Fibroblast of peridontal ligament (primary cell): Measurements from ENCODE around the gene CPSF4L.
"Not testable (repeated sequence)": the region's sequence is repeated elsewhere in the genome, so short reads cannot be mapped to it uniquely, and the experiment has no call there.

Experiments used
- DNase-seq: peaks from one replicate; pipeline ENCODE4 v3.0.0-alpha.2; 2010; ENCODE audit errors: extremely low read depth

Gene CPSF4L

GRCh38 chr17:73268582-73269328 is 7.1 kb upstream of the CPSF4L start:
- DNase-seq, result no peak

- DNase-seq, result no peak
Observed at GRCh38 chr17:73267648-73268537, 6.2 kb upstream of the CPSF4L start.

GRCh38 chr17:73266796-73267195 is 5.1 kb upstream of the CPSF4L start:
- no peak for DNase-seq

GRCh38 chr17:73265646-73266640 is 4.3 kb upstream of the CPSF4L start:
- DNase-seq, result no peak

GRCh38 chr17:73264448-73264847 is 2.8 kb upstream of the CPSF4L start:
- DNase-seq, result not testable (repeated sequence)

GRCh38 chr17:73262676-73263642 is 1.3 kb upstream of the CPSF4L start:
- DNase-seq, result peak; percentile 10

GRCh38 chr17:73261952-73262675 is 434 bp upstream of the CPSF4L start:
- no peak for DNase-seq

- no peak for DNase-seq
Observed at GRCh38 chr17:73257516-73257915, 4.2 kb downstream of the CPSF4L start.

- no peak for DNase-seq
Observed at GRCh38 chr17:73256220-73256619, 5.5 kb downstream of the CPSF4L start.

GRCh38 chr17:73255671-73256181 is 6.0 kb downstream of the CPSF4L start:
- DNase-seq, result peak; percentile 41

GRCh38 chr17:73251871-73252270 is 9.8 kb downstream of the CPSF4L start:
- DNase-seq, result no peak

- no peak for DNase-seq
Observed at GRCh38 chr17:73250851-73251640, 10.6 kb downstream of the CPSF4L start.

- DNase-seq, result no peak
Observed at GRCh38 chr17:73249700-73250099, 12.0 kb downstream of the CPSF4L start.

GRCh38 chr17:73248532-73248931 is 13.1 kb downstream of the CPSF4L start:
- DNase-seq, result no peak

- DNase-seq, result peak; percentile 44
Observed at GRCh38 chr17:73247726-73248125, 14.0 kb downstream of the CPSF4L start.

- DNase-seq, result no peak
Observed at GRCh38 chr17:73240561-73240960, 21.1 kb downstream of the CPSF4L start.

- DNase-seq, result no peak
Observed at GRCh38 chr17:73237714-73238113, 24.0 kb downstream of the CPSF4L start.

GRCh38 chr17:73234736-73235135 is 26.9 kb downstream of the CPSF4L start:
- no peak for DNase-seq
